HG02938 (cell line): ENCODE measurements around the gene SLC35G6.
A peak's percentile ranks its signal among the peaks of the same experiment; 100 is the strongest.
"Not testable (repeated sequence)": the region's sequence is repeated elsewhere in the genome, so short reads cannot be mapped to it uniquely, and the experiment has no call there.

Experiments
- ATAC-seq: cut with Tn5 transposase; IDR thresholded peaks from one replicate; pipeline ENCODE4 v1.9.1; 2021; ENCODE audit warnings: mild to moderate bottlenecking, moderate library complexity; ENCODE audit not compliant: unreplicated experiment

Gene SLC35G6

GRCh38 chr17:7481275-7481674 lies at the start of gene SLC35G6:
Gene SLC35G6, plus strand, starts transcription at chr17:7481446. Its CDS starts 71 bp downstream, at chr17:7481517.
- not testable (repeated sequence) for ATAC-seq

DNA sequence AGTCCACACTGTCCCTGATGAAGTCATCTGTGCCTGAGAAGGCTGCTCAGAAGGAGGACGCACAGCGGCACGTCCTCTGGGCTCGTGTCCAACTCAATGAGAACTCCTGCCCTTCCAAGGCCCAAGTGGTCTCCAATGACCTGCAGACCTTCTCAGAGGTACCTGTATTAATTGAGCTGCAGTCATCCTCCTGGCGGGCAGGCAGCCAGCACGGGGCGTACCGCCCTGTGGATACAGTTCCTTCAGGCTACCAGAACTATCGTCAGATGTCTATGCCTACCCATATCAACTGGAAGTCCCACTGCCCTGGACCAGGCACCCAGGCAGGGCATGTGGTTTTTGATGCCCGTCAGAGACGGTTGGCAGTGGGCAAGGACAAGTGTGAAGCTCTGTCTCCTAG lies 49.0 kb upstream of the SLC35G6 start:
- ATAC-seq: no peak

- ATAC-seq: peak; percentile 17
These were observed 45.3 kb upstream of the SLC35G6 start for GRCh38 chr17:7435676-7436555.

DNA sequence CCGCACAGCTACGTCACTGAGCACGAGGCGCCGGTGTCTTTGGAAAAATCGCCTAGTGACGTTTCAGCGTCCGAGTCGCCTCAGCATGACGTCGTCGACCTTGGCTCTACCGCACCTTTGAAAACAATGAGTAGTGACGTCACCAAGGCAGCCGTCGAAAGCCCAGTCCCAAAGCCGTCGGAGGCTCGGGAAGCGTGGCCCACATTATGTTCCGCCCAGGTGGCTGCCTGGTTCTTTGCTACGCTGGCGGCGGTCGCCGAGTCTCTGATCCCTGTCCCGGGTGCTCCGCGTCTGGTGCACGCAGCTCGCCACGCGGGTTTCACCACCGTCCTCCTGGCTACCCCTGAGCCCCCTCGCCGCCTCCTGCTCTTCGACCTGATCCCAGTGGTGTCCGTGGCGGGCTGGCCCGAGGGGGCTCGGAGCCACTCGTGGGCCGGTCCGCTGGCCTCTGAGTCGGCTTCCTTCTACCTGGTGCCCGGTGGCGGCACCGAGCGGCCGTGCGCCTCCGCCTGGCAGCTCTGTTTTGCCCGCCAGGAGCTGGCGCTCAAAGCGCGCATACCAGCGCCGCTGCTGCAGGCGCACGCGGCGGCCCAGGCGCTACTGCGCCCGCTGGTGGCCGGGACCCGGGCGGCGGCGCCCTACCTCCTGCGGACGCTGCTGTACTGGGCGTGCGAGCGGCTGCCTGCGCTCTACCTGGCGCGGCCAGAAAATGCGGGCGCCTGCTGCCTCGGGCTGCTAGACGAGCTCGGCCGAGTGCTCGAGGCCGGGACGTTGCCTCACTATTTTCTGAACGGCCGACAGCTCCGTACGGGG lies 44.5 kb upstream of the SLC35G6 start:
- no peak for ATAC-seq

- ATAC-seq: no peak
These were observed 43.8 kb upstream of the SLC35G6 start for GRCh38 chr17:7437369-7437863.

DNA sequence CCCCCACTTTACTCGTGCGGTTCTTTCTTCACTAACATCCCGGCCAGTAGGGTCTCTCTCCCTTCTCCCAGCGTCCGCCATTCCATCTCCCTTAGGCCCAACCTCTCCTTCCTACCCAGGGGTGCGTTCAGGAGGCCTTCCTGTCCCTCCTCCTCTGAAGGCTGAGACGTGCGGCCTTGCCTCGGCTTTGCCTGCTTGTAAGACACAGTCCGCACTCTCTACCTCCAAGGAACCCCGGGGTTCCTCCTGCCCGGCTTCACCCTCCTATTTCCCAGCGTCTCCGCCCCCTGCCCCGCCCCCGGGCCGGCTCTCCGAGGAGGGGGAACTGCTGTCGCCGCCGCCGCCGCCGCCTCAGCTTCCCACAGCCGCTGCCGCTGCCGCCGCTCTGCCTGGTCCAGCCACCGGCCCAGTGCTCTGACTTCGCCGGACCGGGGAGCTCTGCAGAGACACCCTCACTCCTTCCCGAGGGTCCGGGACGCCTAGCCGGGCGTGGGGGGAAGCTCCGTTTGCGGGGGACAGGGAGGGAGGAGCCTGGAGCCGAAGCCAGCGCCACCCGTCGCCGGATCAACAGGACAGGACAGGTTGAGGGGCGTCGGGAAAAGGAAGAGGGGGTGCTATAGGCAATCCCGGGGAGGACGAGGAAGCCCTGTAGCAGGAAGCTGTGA lies 43.2 kb upstream of the SLC35G6 start:
- no peak for ATAC-seq

DNA sequence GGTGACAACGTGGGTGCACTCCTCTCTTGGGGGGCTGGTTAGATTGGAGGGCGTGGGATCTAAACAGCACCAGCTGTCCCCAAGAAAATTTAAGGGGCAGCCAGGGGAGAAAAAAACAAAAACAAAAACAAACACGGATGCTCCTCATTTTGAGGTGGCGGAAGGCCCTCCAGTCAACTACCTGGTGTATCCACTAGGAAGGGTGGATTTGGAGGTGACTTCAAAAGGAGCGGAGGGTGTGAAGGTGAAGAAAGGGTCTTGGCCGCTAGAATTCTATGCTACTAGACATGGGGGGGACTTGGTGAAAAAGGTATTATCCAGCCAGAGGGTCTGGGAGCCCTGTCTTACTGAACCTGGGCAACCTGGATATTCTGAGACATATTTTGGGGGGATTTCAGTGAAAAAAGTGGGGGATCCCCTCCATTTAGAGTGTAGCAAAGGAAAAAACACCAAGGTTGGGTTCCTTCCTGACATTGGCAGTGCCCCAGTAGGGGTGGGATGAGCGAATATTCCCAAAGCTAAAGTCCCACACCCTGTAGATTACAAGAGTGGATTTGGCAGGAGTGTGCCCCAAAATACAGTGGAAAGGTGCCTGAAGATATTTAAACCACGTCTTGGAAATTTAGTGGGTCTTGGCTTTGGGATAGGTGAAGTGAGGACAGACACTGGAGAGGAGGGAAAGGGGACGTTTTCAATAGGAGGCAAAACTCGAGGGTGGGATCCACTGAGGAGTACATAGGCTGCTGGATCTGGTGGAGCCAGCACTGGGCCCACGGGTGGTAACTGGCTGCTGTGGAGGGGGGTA lies 42.4 kb upstream of the SLC35G6 start:
- no peak for ATAC-seq

- ATAC-seq: no peak
These were observed 41.7 kb upstream of the SLC35G6 start, which contains the start of gene FGF11 for GRCh38 chr17:7439462-7440112. Gene FGF11, plus strand, starts transcription at chr17:7439512. Its CDS starts 109 bp downstream, at chr17:7439621.

GRCh38 chr17:7440113-7440833 lies 41.0 kb upstream of the SLC35G6 start:
- ATAC-seq: no peak

- no peak for ATAC-seq
These were observed 40.4 kb upstream of the SLC35G6 start for GRCh38 chr17:7440834-7441195.

DNA sequence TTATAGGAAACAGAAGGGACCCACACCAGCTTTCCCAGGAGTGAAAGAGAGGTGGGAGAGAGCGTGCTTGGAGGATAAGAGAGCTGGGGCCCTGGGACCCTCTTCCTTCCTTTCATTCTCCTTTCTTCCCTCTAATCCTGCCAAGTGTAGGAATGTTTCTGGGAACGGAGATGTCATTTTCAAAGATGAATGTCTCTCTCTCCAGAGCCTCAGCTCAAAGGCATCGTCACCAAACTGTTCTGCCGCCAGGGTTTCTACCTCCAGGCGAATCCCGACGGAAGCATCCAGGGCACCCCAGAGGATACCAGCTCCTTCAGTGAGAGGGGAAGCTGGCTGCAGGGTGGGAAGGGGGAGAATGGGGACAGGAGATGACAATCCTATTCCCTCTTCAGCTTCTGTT lies 40.0 kb upstream of the SLC35G6 start:
- no peak for ATAC-seq

DNA sequence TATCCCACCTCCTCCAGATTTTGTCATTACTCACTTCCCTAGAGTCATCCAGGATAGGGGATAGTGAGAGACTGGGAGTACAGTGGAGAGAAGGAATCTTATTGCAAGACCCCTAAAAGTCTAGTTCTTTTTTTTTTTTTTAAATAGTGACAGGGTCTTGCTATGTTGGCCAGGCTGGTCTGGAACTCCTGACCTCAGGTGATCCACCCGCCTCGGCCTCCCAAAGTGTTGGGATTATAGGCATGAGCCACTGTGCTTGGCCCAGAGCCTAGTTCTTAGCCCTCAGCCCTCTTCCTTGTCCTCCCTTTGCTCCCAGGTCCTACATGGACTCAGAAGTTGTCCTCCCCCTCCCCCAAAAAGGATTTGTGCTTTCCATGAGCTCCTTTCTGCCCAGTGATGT lies 39.1 kb upstream of the SLC35G6 start:
- ATAC-seq: no peak

GRCh38 chr17:7443499-7444485 lies 37.5 kb upstream of the SLC35G6 start:
- ATAC-seq: no peak

GRCh38 chr17:7444682-7445618 lies 36.3 kb upstream of the SLC35G6 start, which contains the start of gene CHRNB1:
Gene CHRNB1, plus strand, starts transcription at chr17:7445061. Its CDS starts 67 bp downstream, at chr17:7445128.
- ATAC-seq: no peak

DNA sequence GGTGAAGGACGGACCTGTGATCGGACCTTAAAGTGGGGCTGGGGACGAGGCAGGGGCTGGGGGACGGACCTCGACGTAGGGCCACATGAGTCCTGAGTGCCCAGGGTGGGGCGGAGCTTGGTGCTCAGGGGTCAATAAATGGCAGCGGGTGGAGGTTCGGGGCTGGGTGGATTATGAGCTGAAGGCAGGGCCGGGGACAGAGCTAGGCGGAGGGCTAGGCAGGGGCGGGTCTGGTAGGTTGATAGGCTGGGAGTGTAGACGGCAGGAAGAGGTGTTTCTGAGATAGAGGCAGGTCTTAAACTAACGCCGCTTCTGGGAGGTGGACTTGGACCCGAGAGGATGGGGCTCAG lies 35.7 kb upstream of the SLC35G6 start:
- no peak for ATAC-seq

DNA sequence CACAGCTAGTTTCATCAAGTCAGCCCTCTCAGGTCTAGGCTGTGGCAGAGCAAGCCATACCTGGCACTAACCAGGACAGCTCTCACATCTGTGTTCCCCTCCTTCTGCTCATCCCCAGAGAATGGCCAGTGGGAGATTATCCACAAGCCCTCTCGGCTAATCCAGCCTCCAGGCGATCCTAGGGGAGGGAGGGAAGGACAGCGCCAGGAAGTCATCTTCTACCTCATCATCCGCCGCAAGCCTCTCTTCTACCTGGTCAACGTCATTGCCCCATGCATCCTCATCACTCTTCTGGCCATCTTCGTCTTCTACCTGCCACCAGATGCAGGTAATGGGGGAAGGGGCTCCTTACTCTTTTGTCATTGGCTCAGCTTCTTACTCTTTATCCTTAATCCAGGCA lies 32.8 kb upstream of the SLC35G6 start:
- no peak for ATAC-seq
